HEK293T (cell line): ENCODE data around the gene VAT1.
"Not testable (repeated sequence)": the region's sequence is repeated elsewhere in the genome, so short reads cannot be mapped to it uniquely, and the experiment has no call there.

Source experiments
- CTCF ChIA-PET: fragments of 350-600 bp; formaldehyde crosslinking; extraction: SDS; loops from one replicate; lab custom pipeline; 2021; ENCODE audit warnings: antibody characterized with exemption, inconsistent platforms; lab: Yijun Ruan, JAX
- POLR2A ChIA-PET: fragments of 350-600 bp; formaldehyde crosslinking; extraction: SDS; loops from one replicate; lab custom pipeline; 2020; ENCODE audit warnings: antibody characterized with exemption, inconsistent platforms; lab: Yijun Ruan, JAX
- DNase-seq: peaks from one replicate; pipeline ENCODE4 v3.0.0; 2012; ENCODE audit warnings: mixed read lengths; ENCODE audit errors: extremely low spot score
- ARNT ChIP-seq: fragments of 450-650 bp; IDR thresholded peaks from 2 replicates; pipeline ENCODE4 v1.6.1; 2017; ENCODE audit warnings: mild to moderate bottlenecking
- BHLHE40 ChIP-seq: fragments of 450-650 bp; IDR thresholded peaks from 2 replicates; pipeline ENCODE4 v1.6.1; 2016; ENCODE audit warnings: mild to moderate bottlenecking, moderate library complexity, borderline replicate concordance
- CTBP1 ChIP-seq: fragments of 450-650 bp; IDR thresholded peaks from 2 replicates; pipeline ENCODE4 v1.6.1; 2016; ENCODE audit warnings: borderline replicate concordance
- ELF4 ChIP-seq: fragments of 450-650 bp; IDR thresholded peaks from 2 replicates; pipeline ENCODE4 v1.6.1; 2017; ENCODE audit warnings: antibody characterized with exemption
- FOXA1 ChIP-seq: fragments of 450-650 bp; IDR thresholded peaks from 2 replicates; pipeline ENCODE4 v1.6.1; 2016; ENCODE audit warnings: mild to moderate bottlenecking
- FOXK2 ChIP-seq: fragments of 450-650 bp; IDR thresholded peaks from 2 replicates; pipeline ENCODE4 v1.6.1; 2016; ENCODE audit warnings: mild to moderate bottlenecking
- FOXM1 ChIP-seq: fragments of 450-650 bp; IDR thresholded peaks from 2 replicates; pipeline ENCODE4 v1.6.1; 2017; ENCODE audit warnings: mild to moderate bottlenecking, borderline replicate concordance
- HDGF ChIP-seq: fragments of 450-650 bp; IDR thresholded peaks from 2 replicates; pipeline ENCODE4 v1.6.1; 2017; ENCODE audit warnings: antibody characterized with exemption, borderline replicate concordance
- L3MBTL2 ChIP-seq: fragments of 450-650 bp; conservative IDR thresholded peaks from 2 replicates; pipeline ENCODE4 v1.6.1; 2016; ENCODE audit warnings: mild to moderate bottlenecking
- LEF1 ChIP-seq: fragments of 450-650 bp; IDR thresholded peaks from 2 replicates; pipeline ENCODE4 v1.6.1; 2017; ENCODE audit warnings: mild to moderate bottlenecking, borderline replicate concordance
- NFRKB ChIP-seq: fragments of 450-650 bp; IDR thresholded peaks from 2 replicates; pipeline ENCODE4 v1.6.1; 2016; ENCODE audit warnings: mild to moderate bottlenecking, moderate library complexity
- PKNOX1 ChIP-seq: fragments of 450-650 bp; IDR thresholded peaks from 2 replicates; pipeline ENCODE4 v1.6.1; 2016
- SP1 ChIP-seq: fragments of 450-650 bp; IDR thresholded peaks from 2 replicates; pipeline ENCODE4 v1.6.1; 2017
- SUZ12 ChIP-seq: fragments of 450-650 bp; IDR thresholded peaks from 2 replicates; pipeline ENCODE4 v1.6.1; 2016; ENCODE audit warnings: mild to moderate bottlenecking
- TARDBP ChIP-seq: fragments of 450-650 bp; IDR thresholded peaks from 2 replicates; pipeline ENCODE4 v1.6.1; 2016
- ZNF384 ChIP-seq: fragments of 450-650 bp; IDR thresholded peaks from 2 replicates; pipeline ENCODE4 v1.6.1; 2016

The VAT1 gene

GRCh38 chr17:43003542-43004172, 18.5 kb downstream of the VAT1 start:
- CTCF ChIA-PET = interaction anchor here (0.6 kb wide), 1 partner anchor 630 kb away, joined by 3 read pairs; no protein-coding TSS in a partner anchor
- TF ChIP-seq ZNF384 = 0 out of 2 replicates have a peak, but pooled peaks have one; percentile 4
- TF ChIP-seq ARNT = no peak
- no peak for TF ChIP-seq SP1
- no peak for TF ChIP-seq PKNOX1
- no peak for TF ChIP-seq FOXA1
- POLR2A ChIA-PET = interaction anchor here (1.5 kb wide), 1 partner anchor 122 kb away, joined by 5 read pairs; the partner anchor contains the start of gene BRCA1

GRCh38 chr17:43000894-43001293, 21.3 kb downstream of the VAT1 start:
- POLR2A ChIA-PET, DNase-seq, CTCF ChIA-PET: not testable (repeated sequence)

More at GRCh38 chr17:43003542-43004172, 18.5 kb downstream of the VAT1 start:
- DNase-seq = no peak

GRCh38 chr17:42999003-42999525, 23.1 kb downstream of the VAT1 start:
- DNase-seq = no peak
- TF ChIP-seq FOXM1 = no peak
- no peak for TF ChIP-seq SP1
- ChIA-PET CTCF (interaction anchor here (1.5 kb wide), 1 partner anchor 36 kb away, joined by 3 read pairs; no protein-coding TSS in a partner anchor), POLR2A (interaction anchor here (0.6 to 3.6 kb wide), 18 partner anchors 8 to 485 kb away, joined by 3 to 50 read pairs (median 16); partner anchors contain the start of genes AARSD1, BECN1, DHX8 and IFI35)

GRCh38 chr17:42997984-42998938, 23.9 kb downstream of the VAT1 start, which contains the start of gene RPL27:
Gene RPL27 (plus strand): TSS chr17:42998419. CDS start chr17:42998751, 332 bp downstream.
- peak; percentile 95 for DNase-seq
- TF ChIP-seq PKNOX1 (peak; percentile 37; the same call in 1 of the 2 replicates), ARNT (no peak), TARDBP (no peak), BHLHE40 (no peak), NFRKB (peak; percentile 59; the same call in 1 of the 2 replicates), L3MBTL2 (peak; percentile 60), FOXK2 (peak; percentile 92; the same call in 1 of the 2 replicates), FOXM1 (no peak), ELF4 (peak; percentile 96), CTBP1 (peak; percentile 77), SUZ12 (no peak), ZNF384 (peak; percentile 93)
- POLR2A ChIA-PET = interaction anchor here (0.5 to 3.6 kb wide), 62 partner anchors 8 to 697 kb away, joined by 3 to 50 read pairs (median 4); partner anchors contain the start of genes AARSD1, AOC3, ARL4D and BECN1
- CTCF ChIA-PET = interaction anchor here (0.6 to 2.9 kb wide), 13 partner anchors 10 to 174 kb away, joined by 3 to 21 read pairs (median 4); partner anchors contain the start of genes AARSD1, BECN1, PTGES3L and RUNDC1

- CTCF ChIA-PET = interaction anchor here (0.8 to 2.9 kb wide), 12 partner anchors 10 to 173 kb away, joined by 3 to 21 read pairs (median 4); partner anchors contain the start of genes AARSD1, BECN1, PTGES3L and RUNDC1
- POLR2A ChIA-PET = interaction anchor here (0.5 to 3.6 kb wide), 61 partner anchors 9 to 698 kb away, joined by 3 to 50 read pairs (median 4); partner anchors contain the start of genes AARSD1, AOC3, ARL4D and BECN1
- DNase-seq = no peak
- TF ChIP-seq TARDBP (no peak), FOXM1 (no peak; the same call in 1 of the 2 replicates), LEF1 (no peak), ARNT (no peak), FOXA1 (no peak), NFRKB (no peak), SP1 (no peak), L3MBTL2 (no peak; the same call in 1 of the 2 replicates), SUZ12 (no peak), PKNOX1 (no peak), ELF4 (no peak), FOXK2 (no peak), BHLHE40 (no peak), HDGF (no peak), CTBP1 (no peak), ZNF384 (no peak)
These were observed 24.7 kb downstream of the VAT1 start for GRCh38 chr17:42997390-42997983.

- CTCF ChIA-PET, POLR2A ChIA-PET, DNase-seq: not testable (repeated sequence)
These were observed 28.3 kb downstream of the VAT1 start for GRCh38 chr17:42993913-42994312.
